Measurements from ENCODE around the gene PHKG2. TPM values are rescaled to one million over a fixed set of nuclear protein-coding genes. Genes with fewer than 3 reads are reported as not detected.

Gene PHKG2
- total RNA-seq, 4 donors from 2014 or later, result 22.4 to 25.8 (median 23.5) TPM

DNA sequence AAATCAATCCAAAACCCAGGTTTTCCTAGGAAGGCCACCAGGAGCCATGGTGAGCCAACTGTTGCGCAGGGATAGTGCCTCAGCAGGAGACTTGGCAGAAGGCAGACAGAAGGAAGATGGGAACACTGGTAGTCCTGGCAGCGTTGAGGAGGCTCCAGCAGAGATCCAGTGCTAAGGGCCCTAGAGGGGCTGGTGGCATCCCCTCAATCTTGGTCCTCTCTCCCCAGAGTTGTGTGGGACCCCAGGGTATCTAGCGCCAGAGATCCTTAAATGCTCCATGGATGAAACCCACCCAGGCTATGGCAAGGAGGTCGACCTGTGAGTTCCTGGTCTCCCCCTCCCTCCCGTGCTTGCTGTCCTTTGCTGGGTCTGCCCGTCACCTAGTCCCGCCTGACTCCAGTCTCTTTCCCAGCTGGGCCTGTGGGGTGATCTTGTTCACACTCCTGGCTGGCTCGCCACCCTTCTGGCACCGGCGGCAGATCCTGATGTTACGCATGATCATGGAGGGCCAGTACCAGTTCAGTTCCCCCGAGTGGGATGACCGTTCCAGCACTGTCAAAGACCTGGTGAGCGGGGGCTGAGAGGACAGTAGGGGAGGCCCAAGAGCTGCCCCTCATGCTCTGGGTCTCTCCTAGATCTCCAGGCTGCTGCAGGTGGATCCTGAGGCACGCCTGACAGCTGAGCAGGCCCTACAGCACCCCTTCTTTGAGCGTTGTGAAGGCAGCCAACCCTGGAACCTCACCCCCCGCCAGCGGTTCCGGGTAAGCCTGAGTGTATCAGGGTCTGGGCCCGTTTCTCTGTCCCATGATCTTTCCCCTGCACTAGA, 7.9 kb downstream of the PHKG2 start:
- WGBS, result 92% methylated on average over 19 of the region's 20 CpGs
- Histone ChIP-seq H3K9me3 (no peaks in the 10 kb centered on the region), H3K27me3 (no peaks in the 10 kb centered on the region), H3K4me1 (peaks cover 4 to 9% (median 6%) of the 10 kb centered on the region in 4 donors), H3K36me3 (peaks cover 4 to 72% (median 61%) of the 10 kb centered on the region in 4 donors), H3K4me3 (no peak overlapping the region), H3K27ac (replicated peaks in 1 of 4) (no peak overlapping the region)
- intact Hi-C loops (cut with DNase I), result no loop called here
- TF ChIP-seq, protein P1, sequence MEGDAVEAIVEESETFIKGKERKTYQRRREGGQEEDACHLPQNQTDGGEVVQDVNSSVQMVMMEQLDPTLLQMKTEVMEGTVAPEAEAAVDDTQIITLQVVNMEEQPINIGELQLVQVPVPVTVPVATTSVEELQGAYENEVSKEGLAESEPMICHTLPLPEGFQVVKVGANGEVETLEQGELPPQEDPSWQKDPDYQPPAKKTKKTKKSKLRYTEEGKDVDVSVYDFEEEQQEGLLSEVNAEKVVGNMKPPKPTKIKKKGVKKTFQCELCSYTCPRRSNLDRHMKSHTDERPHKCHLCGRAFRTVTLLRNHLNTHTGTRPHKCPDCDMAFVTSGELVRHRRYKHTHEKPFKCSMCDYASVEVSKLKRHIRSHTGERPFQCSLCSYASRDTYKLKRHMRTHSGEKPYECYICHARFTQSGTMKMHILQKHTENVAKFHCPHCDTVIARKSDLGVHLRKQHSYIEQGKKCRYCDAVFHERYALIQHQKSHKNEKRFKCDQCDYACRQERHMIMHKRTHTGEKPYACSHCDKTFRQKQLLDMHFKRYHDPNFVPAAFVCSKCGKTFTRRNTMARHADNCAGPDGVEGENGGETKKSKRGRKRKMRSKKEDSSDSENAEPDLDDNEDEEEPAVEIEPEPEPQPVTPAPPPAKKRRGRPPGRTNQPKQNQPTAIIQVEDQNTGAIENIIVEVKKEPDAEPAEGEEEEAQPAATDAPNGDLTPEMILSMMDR (IDR thresholded peaks at IDR 0.05), result no peak
- TF ChIP-seq POLR2AphosphoS5 (IDR thresholded peaks at IDR 0.05) (no peak), POLR2A (IDR thresholded peaks at IDR 0.05; ENCODE audit: low read depth) (no peak), EP300 (IDR thresholded peaks at IDR 0.05) (no peak)
- DNase-seq (ENCODE audit: extremely low spot score), result no peak

DNA sequence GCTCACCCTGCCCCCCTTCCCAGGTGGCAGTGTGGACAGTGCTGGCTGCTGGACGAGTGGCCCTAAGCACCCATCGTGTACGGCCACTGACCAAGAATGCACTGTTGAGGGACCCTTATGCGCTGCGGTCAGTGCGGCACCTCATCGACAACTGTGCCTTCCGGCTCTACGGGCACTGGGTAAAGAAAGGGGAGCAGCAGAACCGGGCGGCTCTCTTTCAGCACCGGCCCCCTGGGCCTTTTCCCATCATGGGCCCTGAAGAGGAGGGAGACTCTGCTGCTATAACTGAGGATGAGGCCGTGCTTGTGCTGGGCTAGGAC, 8.5 kb downstream of the PHKG2 start:
- WGBS, result 94% methylated on average over 11 of the region's 13 CpGs
- DNase-seq (ENCODE audit: extremely low spot score), result no peak
- no peaks in the 10 kb centered on the region for H3K9me3 ChIP-seq
- no peak overlapping the region for H3K4me3 ChIP-seq
- peaks cover 9 to 15% (median 10%) of the 10 kb centered on the region in 4 donors for H3K4me1 ChIP-seq
- intact Hi-C loops (cut with DNase I), result no loop called here
- H3K27ac ChIP-seq (replicated peaks in 1 of 4), result no peak overlapping the region
- no peaks in the 10 kb centered on the region for H3K27me3 ChIP-seq
- TF ChIP-seq, protein P1 (IDR thresholded peaks at IDR 0.05), result no peak
- no peak for TF ChIP-seq EP300 (IDR thresholded peaks at IDR 0.05)
- H3K36me3 ChIP-seq, result peaks cover 4 to 66% (median 56%) of the 10 kb centered on the region in 4 donors

DNA sequence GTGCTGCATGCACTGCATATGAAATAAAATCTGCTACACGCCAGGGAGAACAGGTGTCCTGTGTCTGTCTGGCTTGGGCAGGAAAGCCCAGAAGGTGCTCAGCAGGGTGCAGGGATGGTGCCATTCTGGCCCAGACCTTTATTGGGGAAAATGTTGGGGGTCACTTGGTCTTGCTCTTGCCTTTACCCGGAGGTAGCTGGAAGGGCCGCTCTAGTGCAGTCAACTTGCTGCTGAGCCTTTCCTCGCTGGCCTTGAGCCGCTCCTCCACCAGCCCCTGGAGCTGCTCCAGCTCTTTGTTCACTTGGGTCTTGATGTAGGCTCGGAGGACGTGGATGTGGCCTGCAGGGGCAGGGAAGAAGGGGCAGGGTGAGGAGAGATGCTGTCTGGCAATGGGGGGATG, 9.1 kb downstream of the PHKG2 start:
- Histone ChIP-seq H3K36me3 (peaks cover 3 to 61% (median 53%) of the 10 kb centered on the region in 4 donors), H3K4me3 (no peak overlapping the region), H3K27me3 (no peaks in the 10 kb centered on the region), H3K9me3 (no peaks in the 10 kb centered on the region), H3K27ac (replicated peaks in 1 of 4) (no peak overlapping the region), H3K4me1 (peaks cover 9 to 15% (median 10%) of the 10 kb centered on the region in 4 donors)
- WGBS, result 88% methylated on average over 7 of the region's 7 CpGs
- intact Hi-C loops (cut with DNase I), result no loop called here
- no peak for DNase-seq (ENCODE audit: extremely low spot score)
- TF ChIP-seq POLR2A (IDR thresholded peaks at IDR 0.05; ENCODE audit: low read depth) (no peak), EP300 (IDR thresholded peaks at IDR 0.05) (no peak), POLR2AphosphoS5 (IDR thresholded peaks at IDR 0.05) (no peak)
- TF ChIP-seq, protein P1 (IDR thresholded peaks at IDR 0.05), result no peak

DNA sequence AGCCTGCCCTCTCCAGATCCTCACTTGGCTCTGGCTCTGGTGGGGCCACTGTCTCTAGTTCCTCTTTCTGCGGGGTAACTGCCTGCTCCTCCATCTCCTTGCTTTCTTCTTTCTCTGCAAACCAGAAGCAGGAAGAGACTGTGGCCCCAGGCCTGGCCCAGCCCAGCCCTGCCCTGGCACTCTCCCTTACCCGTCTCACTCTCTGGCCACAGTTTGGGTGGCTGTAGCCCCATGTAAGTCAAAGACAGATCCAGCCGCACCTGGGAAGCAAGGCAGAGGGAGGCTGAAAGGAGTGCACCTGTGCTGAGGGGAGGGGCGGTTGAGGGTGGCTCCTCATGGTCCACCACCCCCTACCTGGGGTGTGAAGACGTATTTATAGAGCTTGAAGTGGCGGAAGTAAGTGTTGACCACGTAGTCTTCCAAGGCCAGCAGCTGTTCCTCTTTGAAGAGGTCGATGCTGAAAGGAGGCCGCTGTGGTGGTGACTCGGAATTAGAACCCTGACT, 10.8 kb downstream of the PHKG2 start:
- Histone ChIP-seq H3K27me3 (no peaks in the 10 kb centered on the region), H3K9me3 (no peaks in the 10 kb centered on the region), H3K36me3 (peaks cover 4 to 52% (median 50%) of the 10 kb centered on the region in 4 donors), H3K27ac (replicated peaks in 1 of 4) (no peak overlapping the region), H3K4me3 (no peak overlapping the region), H3K4me1 (peaks cover 22 to 31% (median 26%) of the 10 kb centered on the region in 4 donors)
- intact Hi-C loops (cut with DNase I), result no loop called here
- no peak for DNase-seq (ENCODE audit: extremely low spot score)
- WGBS, result 69% methylated on average over 9 of the region's 10 CpGs
- no peak for TF ChIP-seq POLR2A (IDR thresholded peaks at IDR 0.05; ENCODE audit: low read depth)
- TF ChIP-seq POLR2AphosphoS5 (IDR thresholded peaks at IDR 0.05), result no peak
- TF ChIP-seq, protein P1 (IDR thresholded peaks at IDR 0.05), result no peak
- no peak for TF ChIP-seq EP300 (IDR thresholded peaks at IDR 0.05)

Measured in esophagus muscularis mucosa (tissue), 4 donors.